ENCODE measurements around the gene ASPA.
"Not testable (repeated sequence)": the region's sequence is repeated elsewhere in the genome, so short reads cannot be mapped to it uniquely, and the experiment has no call there.

Gene ASPA

GRCh38 chr17:3507071-3507470 is 31.3 kb downstream of the ASPA start:
- FAIRE-seq (no peak), DNase-seq (ENCODE audit: low spot score) (no peak)

DNA sequence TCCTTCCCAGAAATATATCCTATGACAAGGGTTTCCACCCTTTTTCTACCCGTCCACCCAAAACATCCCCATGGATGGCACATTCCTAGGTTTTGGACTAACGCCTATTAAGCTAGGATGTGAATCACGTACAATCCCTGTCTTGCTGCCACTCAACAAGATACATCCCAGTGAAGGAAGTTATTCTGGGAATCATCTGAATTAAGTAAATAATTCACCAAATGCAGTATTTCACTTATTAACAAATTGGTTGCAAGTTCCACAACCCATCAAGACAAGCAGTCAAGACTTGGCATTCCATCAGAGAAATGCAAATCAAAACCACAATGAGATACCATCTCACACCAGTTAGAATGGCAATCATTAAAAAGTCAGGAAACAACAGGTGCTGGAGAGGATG is 32.1 kb downstream of the ASPA start:
- no peak for FAIRE-seq
- DNase-seq (ENCODE audit: low spot score) = no peak

GRCh38 chr17:3510090-3510489 is 34.3 kb downstream of the ASPA start:
- DNase-seq (ENCODE audit: low spot score) (no peak), FAIRE-seq (no peak)

GRCh38 chr17:3511852-3512504 is 36.2 kb downstream of the ASPA start:
- FAIRE-seq = no peak
- no peak for DNase-seq (ENCODE audit: low spot score)

DNA sequence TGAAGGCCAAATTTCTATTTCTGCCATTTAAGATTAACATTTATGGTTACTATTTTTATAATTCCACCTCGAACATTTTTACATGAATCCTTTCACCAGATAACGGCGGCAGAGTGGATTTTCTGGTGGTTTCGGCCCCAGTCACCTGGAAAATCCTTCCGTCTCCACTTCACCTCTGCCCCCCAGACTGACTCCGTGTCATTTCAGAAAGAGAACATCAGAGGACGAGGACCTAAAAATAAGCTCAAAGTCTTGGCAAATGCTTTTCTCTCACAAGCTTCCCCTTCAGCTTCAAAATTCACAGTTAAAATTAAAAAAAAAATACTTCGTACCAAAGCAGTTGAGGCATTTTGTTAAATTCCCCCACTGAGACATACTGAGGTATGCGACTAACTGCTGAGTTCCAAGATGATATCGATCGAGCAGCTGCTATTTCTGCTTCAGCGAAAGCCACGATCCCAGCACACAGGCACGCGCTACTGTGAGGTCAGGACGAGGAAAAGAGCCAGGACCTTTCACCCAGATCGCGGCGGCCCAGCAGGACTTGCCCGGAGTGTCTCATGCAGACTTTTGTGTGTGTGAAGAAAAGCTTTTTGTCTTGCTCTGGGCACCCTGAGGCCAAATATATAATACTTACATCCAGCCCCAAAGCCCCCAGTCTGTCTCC is 36.8 kb downstream of the ASPA start:
- DNase-seq (ENCODE audit: low spot score) = no peak
- no peak for FAIRE-seq

- DNase-seq (ENCODE audit: low spot score) (no peak), FAIRE-seq (no peak)
Measured at GRCh38 chr17:3513305-3514035, 37.7 kb downstream of the ASPA start.

DNA sequence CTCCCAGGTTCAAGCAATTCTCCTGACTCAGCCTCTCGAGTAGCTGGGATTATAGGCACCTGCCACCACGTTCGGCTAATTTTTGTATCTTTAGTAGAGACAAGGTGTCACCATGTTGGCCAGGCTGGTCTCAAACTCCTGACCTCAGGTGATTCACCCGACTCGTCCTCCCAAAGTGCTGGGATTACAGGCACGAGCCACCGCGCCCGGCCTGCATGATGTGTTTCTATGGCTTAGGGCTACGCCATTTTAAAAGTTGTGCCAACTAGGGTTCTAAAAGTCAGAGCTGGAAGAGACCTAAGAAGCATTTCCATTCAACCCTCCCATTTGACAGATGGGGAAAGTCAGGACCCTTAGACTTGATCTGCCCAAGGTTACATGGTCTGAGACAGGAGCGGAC is 38.4 kb downstream of the ASPA start:
- FAIRE-seq = not testable (repeated sequence)

GRCh38 chr17:3514873-3515272 is 39.1 kb downstream of the ASPA start:
- DNase-seq (ENCODE audit: low spot score) = no peak
- FAIRE-seq = no peak

More for the DNA sequence above, 38.4 kb downstream of the ASPA start:
- DNase-seq (ENCODE audit: low spot score) = not testable (repeated sequence)

DNA sequence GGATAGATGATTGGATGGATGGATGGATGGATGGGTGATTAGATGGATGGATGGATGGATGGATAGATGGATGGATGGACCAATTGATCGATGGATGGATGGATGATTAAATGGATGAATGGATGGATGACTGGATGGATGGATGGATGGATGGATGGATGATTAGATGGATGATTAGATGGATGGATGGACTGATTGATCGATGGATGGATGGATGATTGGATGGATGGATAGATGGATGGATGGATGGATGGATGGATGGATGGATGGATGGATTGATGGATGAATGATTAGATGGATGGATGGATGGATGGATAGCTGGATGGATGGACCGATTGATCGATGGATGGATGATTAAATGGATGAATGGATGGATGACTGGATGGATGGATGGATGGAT is 43.7 kb downstream of the ASPA start:
- not testable (repeated sequence) for DNase-seq (ENCODE audit: low spot score); FAIRE-seq

DNA sequence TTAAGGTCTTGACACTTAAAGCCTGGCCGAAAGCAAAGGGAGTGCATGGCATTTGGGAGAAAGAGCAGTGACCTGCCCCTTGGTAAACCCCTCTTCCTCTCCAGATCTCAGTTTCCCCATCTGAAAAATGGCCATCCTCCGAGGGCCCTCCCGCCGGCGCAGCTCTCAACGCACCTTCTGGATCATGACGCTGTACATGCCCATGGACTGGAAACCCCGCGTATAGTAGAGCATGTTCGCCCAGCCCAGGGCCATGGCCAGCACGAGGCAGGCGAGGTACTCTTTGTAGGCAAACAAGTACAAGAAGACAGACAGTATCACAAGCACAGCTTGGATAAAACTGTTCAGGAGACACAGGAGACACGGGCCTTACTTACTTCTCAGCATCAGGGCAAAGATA is 48.2 kb downstream of the ASPA start:
- FAIRE-seq (no peak), DNase-seq (ENCODE audit: low spot score) (no peak)

- DNase-seq (ENCODE audit: low spot score) (no peak), FAIRE-seq (no peak)
Measured at GRCh38 chr17:3526491-3526890, 50.7 kb downstream of the ASPA start.

- no peak for DNase-seq (ENCODE audit: low spot score)
- FAIRE-seq = no peak
Measured at GRCh38 chr17:3526971-3527370, 51.2 kb downstream of the ASPA start.

DNA sequence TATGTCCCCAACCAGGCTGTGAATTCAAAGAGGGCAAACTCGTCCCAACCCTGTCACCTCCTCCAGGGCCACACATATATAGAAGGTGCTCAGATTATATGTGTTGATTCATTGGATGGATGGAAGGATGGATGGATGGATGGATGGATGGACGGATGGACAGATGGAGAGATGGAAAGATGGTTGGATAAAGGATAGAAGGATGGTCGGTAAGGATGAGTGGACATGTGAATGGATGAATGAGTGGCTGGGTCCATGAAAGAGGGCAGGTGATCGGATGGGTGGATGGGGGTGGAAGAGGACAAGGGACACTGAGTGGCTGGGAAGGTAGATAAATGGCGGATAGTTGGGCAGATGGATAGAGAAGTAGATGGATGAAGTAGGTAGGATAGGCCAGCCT is 51.7 kb downstream of the ASPA start:
- FAIRE-seq (no peak), DNase-seq (ENCODE audit: low spot score) (no peak)

DNA sequence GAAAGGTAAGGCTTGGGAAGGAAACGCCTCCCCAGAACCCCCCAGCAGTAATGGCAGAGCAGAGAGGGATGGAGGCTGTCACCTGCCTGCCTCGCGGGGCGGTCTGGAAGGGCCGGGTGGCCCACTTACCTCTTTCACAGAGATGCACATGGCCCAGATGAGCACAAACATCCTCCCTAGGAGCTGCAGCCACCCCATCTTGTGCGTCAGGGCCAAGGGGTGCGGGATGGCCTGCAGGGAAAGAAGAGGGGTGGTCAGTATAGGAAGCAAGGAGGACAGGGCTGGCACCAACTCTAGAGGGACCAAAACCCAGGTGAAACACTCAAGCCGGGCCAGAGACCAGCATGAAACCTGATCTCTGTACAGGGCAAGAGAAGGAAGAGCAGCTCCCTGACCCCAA is 52.1 kb downstream of the ASPA start:
- FAIRE-seq = no peak

GRCh38 chr17:3528403-3528851 is 52.6 kb downstream of the ASPA start:
- FAIRE-seq = no peak

More for the DNA sequence above, 52.1 kb downstream of the ASPA start:
- DNase-seq (ENCODE audit: low spot score) = no peak

DNA sequence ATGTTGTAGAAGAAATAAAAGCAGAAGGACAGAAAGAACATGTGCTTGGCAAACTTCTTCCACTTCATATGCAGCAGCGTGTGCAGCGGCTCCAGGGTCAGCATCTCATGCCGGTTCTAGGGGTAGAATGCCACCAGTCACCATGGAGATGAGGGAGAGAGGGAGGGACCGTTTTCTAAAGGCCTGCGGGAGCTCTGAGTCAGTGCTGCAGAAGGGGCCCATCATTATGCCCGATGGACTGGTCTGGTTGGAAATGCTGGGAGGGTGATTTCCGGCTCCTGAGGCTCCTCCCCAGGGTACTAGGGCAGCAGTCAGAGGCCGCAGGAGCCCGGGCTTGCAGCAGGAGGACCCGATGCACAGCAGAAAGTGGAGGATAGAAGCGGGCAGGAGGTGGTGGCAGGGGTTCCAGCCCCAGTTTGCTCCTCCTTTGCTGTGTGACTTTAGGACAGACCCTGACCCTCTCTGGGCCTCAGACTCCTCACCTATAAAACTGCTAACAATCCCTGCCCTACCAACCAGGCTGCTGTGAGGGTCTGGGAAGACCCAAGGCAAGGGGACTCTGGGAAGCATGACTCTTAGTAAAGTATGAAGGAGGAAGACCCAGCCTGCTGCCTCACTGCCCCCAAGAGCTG is 53.2 kb downstream of the ASPA start:
- DNase-seq (ENCODE audit: low spot score) = no peak
- FAIRE-seq = no peak

More at GRCh38 chr17:3528403-3528851, 52.6 kb downstream of the ASPA start:
- DNase-seq (ENCODE audit: low spot score) = no peak

DNA sequence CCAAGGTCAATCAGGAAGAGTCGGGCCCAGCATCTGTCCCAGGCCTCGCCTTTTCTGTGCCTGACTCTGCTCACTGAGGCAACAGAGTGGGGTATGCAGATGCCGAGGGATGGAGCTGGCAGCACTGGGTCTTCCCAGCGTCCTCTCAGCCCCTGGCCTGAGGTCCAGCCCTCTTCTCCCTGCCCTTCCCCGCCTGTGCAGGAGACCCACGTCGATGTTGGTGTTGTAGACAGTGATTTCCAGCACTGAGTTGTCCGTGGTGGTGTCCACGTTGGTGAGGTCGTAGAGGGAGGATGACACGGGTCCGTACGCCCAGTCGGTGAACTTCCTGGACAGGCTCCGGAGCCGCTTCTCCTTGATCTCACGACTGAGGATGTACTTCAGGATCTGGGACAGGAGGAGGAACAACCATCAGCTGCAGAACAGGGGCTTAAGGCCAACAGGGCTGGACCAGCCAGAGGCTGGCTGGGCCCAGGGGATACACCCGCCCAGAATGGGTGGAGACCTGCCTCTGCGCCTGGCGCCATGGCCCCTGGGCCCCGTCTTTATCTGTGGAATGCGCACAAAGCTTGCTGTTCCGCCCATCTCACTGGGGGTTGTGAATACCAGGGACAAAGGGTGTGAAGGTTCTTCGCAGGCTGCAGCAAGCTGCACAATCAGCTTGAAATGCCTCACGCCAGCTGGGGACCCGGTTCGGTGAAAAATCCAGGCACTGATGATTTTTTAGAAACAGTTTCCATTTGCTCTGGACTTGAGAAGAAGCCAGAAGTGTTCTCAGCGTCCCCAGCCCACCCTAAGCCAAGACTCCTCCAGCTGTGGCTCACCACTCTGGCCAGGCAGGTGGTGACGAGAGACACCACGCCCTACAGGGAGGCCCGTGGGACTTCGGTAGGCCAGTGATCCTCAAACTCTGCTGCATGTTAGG is 54.3 kb downstream of the ASPA start:
- no peak for DNase-seq (ENCODE audit: low spot score)
- FAIRE-seq = no peak

DNA sequence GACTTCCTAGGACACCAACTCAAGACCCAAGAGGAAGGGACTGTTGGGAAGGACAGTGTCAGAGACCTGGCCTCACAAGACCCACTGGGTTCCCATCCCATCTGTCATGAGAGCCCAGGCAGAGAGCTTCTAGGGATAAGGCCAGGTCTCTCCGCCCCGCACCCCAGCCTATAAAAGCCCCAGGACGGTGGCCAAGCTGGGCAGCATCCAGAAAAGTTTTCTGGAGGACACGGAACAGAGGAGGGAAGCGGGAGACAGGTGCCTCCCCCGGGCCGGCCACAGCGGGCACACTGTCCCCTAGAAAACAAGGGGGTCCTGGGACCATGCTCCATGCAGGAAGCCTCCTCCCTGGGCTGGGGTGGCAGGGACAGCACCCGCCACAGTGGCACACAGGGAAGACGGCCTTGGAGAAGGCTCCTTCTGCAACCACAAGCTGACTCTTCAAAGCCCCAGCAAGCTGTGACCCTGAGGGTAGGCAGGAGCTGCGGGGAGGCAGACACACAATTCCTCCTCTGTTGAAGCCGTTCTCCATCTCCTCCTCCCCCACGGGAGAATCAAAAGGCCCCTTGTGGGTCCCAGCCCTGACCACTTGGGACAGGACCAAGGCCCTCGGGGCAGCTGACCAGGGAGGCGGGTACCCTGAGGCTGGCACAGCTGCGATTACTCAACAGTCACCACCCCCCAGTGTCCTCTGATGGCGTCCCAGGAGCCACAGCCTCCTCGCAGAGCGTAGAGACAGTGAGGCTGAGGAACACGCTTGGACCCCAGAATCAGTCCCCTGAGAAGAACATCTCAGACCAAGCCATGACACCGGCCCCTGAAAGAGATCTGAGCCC is 55.7 kb downstream of the ASPA start:
- no peak for FAIRE-seq
- no peak for DNase-seq (ENCODE audit: low spot score)

DNA sequence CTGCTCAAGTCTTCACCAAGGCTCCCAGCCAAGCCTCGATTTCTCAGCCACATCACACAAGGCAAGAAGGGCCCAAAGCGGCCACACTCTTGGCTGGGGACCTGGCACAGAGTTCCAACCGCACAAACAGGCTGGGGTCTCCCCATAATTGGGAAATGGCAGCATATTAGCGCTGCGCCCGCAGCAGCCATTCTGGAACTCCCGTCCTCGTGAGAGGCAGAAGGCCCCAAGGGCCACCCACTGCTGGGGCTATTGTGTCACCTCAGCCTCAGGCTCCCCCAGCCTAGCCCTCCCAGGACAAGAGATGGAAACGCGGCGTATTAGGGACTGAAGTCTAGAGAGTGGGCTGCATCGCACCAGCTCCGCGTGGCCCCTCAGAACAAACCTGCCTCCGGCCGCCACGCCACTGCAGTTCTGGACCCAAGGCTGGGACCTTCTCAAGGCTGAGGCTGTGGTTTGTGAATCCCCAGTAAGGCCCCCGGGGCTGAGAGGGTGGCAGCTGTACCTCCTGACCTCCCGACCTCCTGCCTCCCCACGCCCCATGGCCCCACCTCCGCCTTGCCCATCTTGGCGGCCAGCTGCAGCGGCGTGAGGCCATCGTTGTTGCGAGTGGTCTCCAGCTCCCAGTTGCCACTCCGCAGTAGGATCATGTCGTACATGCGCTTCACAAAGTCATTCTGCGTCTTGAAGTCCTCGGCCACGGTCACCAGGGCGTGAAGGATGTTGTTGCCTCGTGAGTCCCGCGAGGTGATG is 56.5 kb downstream of the ASPA start:
- no peak for FAIRE-seq
- no peak for DNase-seq (ENCODE audit: low spot score)

Data from RCC 7860 (cell line).